ENCODE data around the gene C17orf75. TPM values are rescaled to one million over a fixed set of nuclear protein-coding genes. Genes with fewer than 3 reads are reported as not detected.

The C17orf75 gene
- total and polyA plus RNA-seq, 2 donors (not counting 1 experiment from before 2014, with no cell fraction given) = 11.3 to 24.5 TPM

DNA sequence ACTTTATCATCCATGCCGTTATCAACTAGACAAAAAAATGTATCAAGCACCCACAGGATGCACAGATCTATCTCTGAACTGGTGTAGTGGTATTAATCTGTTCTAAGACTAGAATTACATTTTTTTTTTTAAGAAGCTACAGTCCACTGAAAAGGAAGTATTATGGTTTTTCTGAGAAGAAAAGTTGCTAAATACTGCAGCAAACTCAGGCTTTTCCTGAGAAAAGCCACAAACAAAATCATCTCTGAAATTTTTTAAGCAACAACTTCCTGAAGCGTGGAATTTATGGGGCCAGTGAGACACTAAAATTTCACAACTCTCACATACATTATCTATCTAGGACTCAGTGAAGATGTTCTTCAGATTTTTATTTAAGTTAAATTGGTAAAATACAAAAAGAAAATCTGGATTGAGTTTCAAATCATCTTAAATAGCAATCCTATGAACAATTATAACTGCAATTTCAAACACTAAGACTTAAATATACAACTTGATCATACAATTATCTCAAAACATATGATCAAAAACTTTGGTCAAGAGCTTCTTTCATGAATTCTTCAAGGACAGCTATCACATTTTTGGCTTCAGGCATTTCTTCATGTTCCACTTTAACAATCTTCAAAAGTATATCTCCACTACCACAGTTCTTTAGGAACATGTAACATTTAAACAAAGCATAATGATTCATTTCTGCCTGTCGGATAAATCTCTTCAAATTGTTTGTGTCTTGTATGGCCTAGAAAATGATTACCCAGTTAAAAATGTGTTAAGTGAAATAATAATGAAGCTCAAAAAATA is 10.5 kb downstream of the C17orf75 start:
- Histone ChIP-seq H3K4me2 (replicated peaks; ENCODE audit: low read depth, low read length, poor library complexity, severe bottlenecking) (no peak overlapping the region), H3K27ac (ENCODE audit: low read length in 2 of 2) (no peak overlapping the region), H3K79me2 (ENCODE audit: control insufficient read depth, insufficient read depth, low read length) (no peaks in the 10 kb centered on the region), H4K20me1 (ENCODE audit: control insufficient read depth, insufficient read depth, low read length, poor library complexity, severe bottlenecking) (no peaks in the 10 kb centered on the region), H3K9ac (ENCODE audit: low read length) (no peak overlapping the region), H3K9me3 (ENCODE audit: control extremely low read depth in 1 of 3, control insufficient read depth in 2 of 3, insufficient read depth in 1 of 3, low read length in 2 of 3) (no peaks in the 10 kb centered on the region), H3K4me1 (ENCODE audit: control insufficient read depth in 2 of 2, insufficient read depth in 2 of 2, low read length in 2 of 2) (no peaks in the 10 kb centered on the region), H3K4me3 (ENCODE audit: control extremely low read depth in 1 of 5, extremely low read depth in 1 of 5, insufficient read depth in 1 of 5, low read depth in 2 of 5, low read length in 4 of 5) (no peak overlapping the region), H3K36me3 (replicated peaks in 1 of 2; ENCODE audit: control extremely low read depth in 1 of 2, control insufficient read depth in 1 of 2, extremely low read depth in 1 of 2, insufficient read depth in 2 of 2, low read length in 1 of 2) (peaks cover 0 to 11% of the 10 kb centered on the region in 2 experiments), H3K27me3 (replicated peaks in 1 of 4; ENCODE audit: control extremely low read depth in 1 of 4, control insufficient read depth in 3 of 4, insufficient read depth in 4 of 4, low read length in 3 of 4) (no peaks in the 10 kb centered on the region), H2AFZ (ENCODE audit: insufficient read depth, low read depth, low read length, poor library complexity, severe bottlenecking) (no peak overlapping the region)
- WGBS (ENCODE audit: insufficient coverage) = no CpG with 5 or more reads among the region's 3 CpGs
- H3K4me1 Mint-ChIP-seq = peaks cover 2% of the 10 kb centered on the region
- H3K9me3 Mint-ChIP-seq (ENCODE audit: insufficient read depth) = no peaks in the 10 kb centered on the region
- ChIA-PET CTCF (no interaction called here), POLR2A (no interaction called here)
- no peaks in the 10 kb centered on the region for H3K27me3 Mint-ChIP-seq
- no peak overlapping the region for H3K4me3 Mint-ChIP-seq
- TF ChIP-seq, protein P1, sequence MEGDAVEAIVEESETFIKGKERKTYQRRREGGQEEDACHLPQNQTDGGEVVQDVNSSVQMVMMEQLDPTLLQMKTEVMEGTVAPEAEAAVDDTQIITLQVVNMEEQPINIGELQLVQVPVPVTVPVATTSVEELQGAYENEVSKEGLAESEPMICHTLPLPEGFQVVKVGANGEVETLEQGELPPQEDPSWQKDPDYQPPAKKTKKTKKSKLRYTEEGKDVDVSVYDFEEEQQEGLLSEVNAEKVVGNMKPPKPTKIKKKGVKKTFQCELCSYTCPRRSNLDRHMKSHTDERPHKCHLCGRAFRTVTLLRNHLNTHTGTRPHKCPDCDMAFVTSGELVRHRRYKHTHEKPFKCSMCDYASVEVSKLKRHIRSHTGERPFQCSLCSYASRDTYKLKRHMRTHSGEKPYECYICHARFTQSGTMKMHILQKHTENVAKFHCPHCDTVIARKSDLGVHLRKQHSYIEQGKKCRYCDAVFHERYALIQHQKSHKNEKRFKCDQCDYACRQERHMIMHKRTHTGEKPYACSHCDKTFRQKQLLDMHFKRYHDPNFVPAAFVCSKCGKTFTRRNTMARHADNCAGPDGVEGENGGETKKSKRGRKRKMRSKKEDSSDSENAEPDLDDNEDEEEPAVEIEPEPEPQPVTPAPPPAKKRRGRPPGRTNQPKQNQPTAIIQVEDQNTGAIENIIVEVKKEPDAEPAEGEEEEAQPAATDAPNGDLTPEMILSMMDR (IDR thresholded peaks at IDR 0.05) = no peak
- no peak for TF ChIP-seq EZH2 (IDR thresholded peaks at IDR 0.05; ENCODE audit: borderline replicate concordance, insufficient read depth, low read depth, low read length, poor library complexity, severe bottlenecking)
- intact Hi-C loops (cut with micrococcal nuclease) = no loop called here
- ATAC-seq (ENCODE audit: low read depth) = no peak
- H3K27ac Mint-ChIP-seq = no peak overlapping the region
- no peak for DNase-seq

DNA sequence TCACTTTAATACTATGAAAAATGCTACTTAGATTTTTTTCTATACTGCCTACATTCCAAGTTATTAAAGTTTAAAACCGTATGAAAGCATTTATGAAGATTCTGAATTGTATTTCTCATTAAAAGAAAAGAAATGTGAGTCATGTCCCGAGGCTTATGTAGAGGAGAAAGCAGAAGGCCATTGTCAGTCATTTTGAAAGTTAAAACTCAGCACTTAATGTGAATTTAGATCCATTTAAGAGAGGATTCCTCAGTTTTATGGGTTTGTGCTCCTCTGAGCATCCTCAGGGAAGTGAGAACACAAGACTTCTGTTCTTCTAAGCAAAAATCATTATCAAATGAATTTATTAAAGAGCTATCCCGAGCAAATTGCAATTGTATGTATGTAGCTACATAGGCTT is 11.8 kb downstream of the C17orf75 start:
- H3K36me3 ChIP-seq (replicated peaks in 1 of 2; ENCODE audit: control extremely low read depth in 1 of 2, control insufficient read depth in 1 of 2, extremely low read depth in 1 of 2, insufficient read depth in 2 of 2, low read length in 1 of 2) = peaks cover 0 to 11% of the 10 kb centered on the region in 2 experiments
- no CpG with 5 or more reads among the region's 3 CpGs for WGBS (ENCODE audit: insufficient coverage)
- ATAC-seq (ENCODE audit: low read depth) = no peak
- Mint-ChIP-seq H3K4me3 (no peak overlapping the region), H3K27me3 (no peaks in the 10 kb centered on the region), H3K9me3 (ENCODE audit: insufficient read depth) (no peaks in the 10 kb centered on the region), H3K4me1 (peaks cover 2% of the 10 kb centered on the region), H3K27ac (no peak overlapping the region)
- no peak for DNase-seq
- POLR2A ChIA-PET = no interaction called here
- TF ChIP-seq, protein P1 (IDR thresholded peaks at IDR 0.05) = no peak
- TF ChIP-seq EZH2 (IDR thresholded peaks at IDR 0.05; ENCODE audit: borderline replicate concordance, insufficient read depth, low read depth, low read length, poor library complexity, severe bottlenecking) = no peak
- H3K4me1 ChIP-seq (ENCODE audit: control insufficient read depth in 2 of 2, insufficient read depth in 2 of 2, low read length in 2 of 2) = no peaks in the 10 kb centered on the region
- CTCF ChIA-PET = no interaction called here
- no peaks in the 10 kb centered on the region for H4K20me1 ChIP-seq (ENCODE audit: control insufficient read depth, insufficient read depth, low read length, poor library complexity, severe bottlenecking)
- H3K4me3 ChIP-seq (ENCODE audit: control extremely low read depth in 1 of 5, extremely low read depth in 1 of 5, insufficient read depth in 1 of 5, low read depth in 2 of 5, low read length in 4 of 5) = no peak overlapping the region
- H2AFZ ChIP-seq (ENCODE audit: insufficient read depth, low read depth, low read length, poor library complexity, severe bottlenecking) = no peak overlapping the region
- no peak overlapping the region for H3K27ac ChIP-seq (ENCODE audit: low read length in 2 of 2)
- no peaks in the 10 kb centered on the region for H3K79me2 ChIP-seq (ENCODE audit: control insufficient read depth, insufficient read depth, low read length)
- intact Hi-C loops (cut with micrococcal nuclease) = no loop called here
- no peak overlapping the region for H3K4me2 ChIP-seq (replicated peaks; ENCODE audit: low read depth, low read length, poor library complexity, severe bottlenecking)
- H3K27me3 ChIP-seq (replicated peaks in 1 of 4; ENCODE audit: control extremely low read depth in 1 of 4, control insufficient read depth in 3 of 4, insufficient read depth in 4 of 4, low read length in 3 of 4) = no peaks in the 10 kb centered on the region
- no peak overlapping the region for H3K9ac ChIP-seq (ENCODE audit: low read length)
- H3K9me3 ChIP-seq (ENCODE audit: control extremely low read depth in 1 of 3, control insufficient read depth in 2 of 3, insufficient read depth in 1 of 3, low read length in 2 of 3) = no peaks in the 10 kb centered on the region
